IgD-negative memory B cell (primary cell): Measurements from ENCODE around the gene CNST. TPM values are rescaled to one million over a fixed set of nuclear protein-coding genes. Genes with fewer than 3 reads are reported as not detected.
"Not testable (repeated sequence)": the region's sequence is repeated elsewhere in the genome, so short reads cannot be mapped to it uniquely, and the experiment has no call there.

Experiments
- H3K27ac Mint-ChIP-seq, 3 donors: one replicate each; pipeline ENCODE4 v1.8.0; 2020 to 2022; ENCODE audit warnings: mild to moderate bottlenecking in 3 of 3, mixed read lengths in 3 of 3, moderate library complexity in 1 of 3
- H3K27me3 Mint-ChIP-seq: one replicate; pipeline ENCODE4 v1.8.0; 2021; ENCODE audit warnings: mixed read lengths
- H3K36me3 Mint-ChIP-seq: one replicate; pipeline ENCODE4 v1.8.0; 2020; ENCODE audit warnings: mild to moderate bottlenecking, mixed read lengths
- H3K4me1 Mint-ChIP-seq, 3 donors: one replicate each; pipeline ENCODE4 v1.8.0; 2020 to 2022; ENCODE audit warnings: mixed read lengths in 3 of 3, mild to moderate bottlenecking in 1 of 3
- H3K4me3 Mint-ChIP-seq, 4 donors: one replicate each; pipeline ENCODE4 v1.8.0; 2020 to 2022; ENCODE audit warnings: mild to moderate bottlenecking in 4 of 4, mixed read lengths in 4 of 4, moderate library complexity in 3 of 4
- H3K9me3 Mint-ChIP-seq, 3 donors: one replicate each; pipeline ENCODE4 v1.8.0; 2020 to 2021; ENCODE audit warnings: mixed read lengths in 3 of 3, mild to moderate bottlenecking in 1 of 3
- polyA plus RNA-seq: library from polyadenylated mRNA; unstranded; fragments of 300-500 nt; fragmentation: Illumina TruSeq; gene quantifications from one replicate; pipeline ENCODE4 v1.2.3, GENCODE V29; 2021

Gene CNST
- polyA plus RNA-seq, 1 donor from 2014 or later: 51.6 TPM

- Mint-ChIP-seq H3K36me3 (no peaks in the 10 kb centered on the region), H3K4me3 (peak overlapping the region in 3 of 4 donors; percentile 35 to 74 (median 55)), H3K27ac (no peak overlapping the region), H3K9me3 (peaks cover 0 to 7% (median 3%) of the 10 kb centered on the region in 3 donors), H3K27me3 (peaks cover 2% of the 10 kb centered on the region), H3K4me1 (peaks cover 5 to 12% (median 12%) of the 10 kb centered on the region in 3 donors)
These were observed 132.3 kb downstream of the CNST start for GRCh38 chr1:246698466-246699094.

DNA sequence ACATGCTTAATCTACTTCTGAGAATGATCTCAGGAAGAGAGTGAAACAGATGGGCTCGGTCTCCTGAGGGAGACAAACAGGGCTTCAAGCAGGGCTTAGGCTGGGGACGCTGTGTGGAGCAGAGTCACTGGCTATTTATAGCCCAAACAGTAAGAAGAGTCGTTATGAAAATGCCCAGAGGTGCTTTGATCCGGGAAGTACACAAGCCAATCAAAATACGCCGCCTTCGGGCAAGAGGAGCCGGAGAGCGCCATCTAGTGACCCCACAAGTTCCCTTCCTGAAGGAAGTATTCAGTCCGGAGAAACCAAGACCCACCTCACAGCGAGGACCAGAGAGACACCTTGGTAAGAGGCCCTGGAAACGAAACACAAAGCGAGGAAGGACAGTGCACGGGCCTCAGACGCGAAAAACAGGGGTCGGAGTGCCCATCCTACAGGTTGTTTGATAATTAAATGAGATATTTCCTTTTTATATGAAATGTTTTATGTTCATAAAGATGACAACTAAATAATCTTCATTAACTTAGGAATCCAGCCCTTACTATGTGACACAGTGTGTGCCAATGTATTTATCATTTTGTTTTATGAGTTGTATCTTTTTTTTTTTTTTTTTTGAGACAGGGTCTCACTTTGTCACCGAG is 133.0 kb downstream of the CNST start:
- H3K27ac Mint-ChIP-seq: peak overlapping the region in 1 of 3 donors; percentile 11
- peaks cover 5 to 12% (median 12%) of the 10 kb centered on the region in 3 donors for H3K4me1 Mint-ChIP-seq
- H3K9me3 Mint-ChIP-seq: peaks cover 0 to 6% (median 3%) of the 10 kb centered on the region in 3 donors
- peak overlapping the region; percentile 35 to 74 (median 48) for H3K4me3 Mint-ChIP-seq
- peaks cover 7% of the 10 kb centered on the region for H3K27me3 Mint-ChIP-seq
- H3K36me3 Mint-ChIP-seq: no peaks in the 10 kb centered on the region

DNA sequence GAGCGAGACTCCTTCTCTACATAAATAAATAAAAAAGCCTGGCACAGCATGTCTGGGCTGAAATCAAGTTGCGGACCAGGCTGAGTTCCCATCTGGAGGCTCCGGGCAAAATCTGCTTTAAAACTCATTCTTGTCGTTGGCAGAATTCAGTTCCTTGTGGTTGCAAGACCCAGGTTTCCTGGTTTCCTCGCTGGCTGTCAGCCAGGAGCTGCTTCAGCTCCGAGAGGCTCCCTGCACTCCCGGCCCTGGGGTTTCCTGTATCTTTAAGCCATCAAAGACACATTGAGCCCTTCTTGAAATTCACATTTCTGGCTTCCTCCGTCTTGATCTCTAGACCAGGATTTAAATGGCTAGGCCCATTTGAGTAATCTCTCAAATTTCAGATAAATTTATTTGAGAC is 137.3 kb downstream of the CNST start:
- no peaks in the 10 kb centered on the region for H3K36me3 Mint-ChIP-seq
- peaks cover 7% of the 10 kb centered on the region for H3K27me3 Mint-ChIP-seq
- peaks cover 5 to 6% (median 5%) of the 10 kb centered on the region in 3 donors for H3K4me1 Mint-ChIP-seq
- no peaks in the 10 kb centered on the region for H3K9me3 Mint-ChIP-seq
- H3K4me3 Mint-ChIP-seq: no peak overlapping the region
- H3K27ac Mint-ChIP-seq: no peak overlapping the region

- peaks cover 8% of the 10 kb centered on the region for H3K27me3 Mint-ChIP-seq
- H3K4me3 Mint-ChIP-seq: no peak overlapping the region
- peaks cover 2 to 4% (median 4%) of the 10 kb centered on the region in 3 donors for H3K9me3 Mint-ChIP-seq
- H3K36me3 Mint-ChIP-seq: no peaks in the 10 kb centered on the region
- H3K4me1 Mint-ChIP-seq: no peaks in the 10 kb centered on the region
- H3K27ac Mint-ChIP-seq: no peak overlapping the region
These were observed 139.1 kb downstream of the CNST start for GRCh38 chr1:246705368-246705767.

DNA sequence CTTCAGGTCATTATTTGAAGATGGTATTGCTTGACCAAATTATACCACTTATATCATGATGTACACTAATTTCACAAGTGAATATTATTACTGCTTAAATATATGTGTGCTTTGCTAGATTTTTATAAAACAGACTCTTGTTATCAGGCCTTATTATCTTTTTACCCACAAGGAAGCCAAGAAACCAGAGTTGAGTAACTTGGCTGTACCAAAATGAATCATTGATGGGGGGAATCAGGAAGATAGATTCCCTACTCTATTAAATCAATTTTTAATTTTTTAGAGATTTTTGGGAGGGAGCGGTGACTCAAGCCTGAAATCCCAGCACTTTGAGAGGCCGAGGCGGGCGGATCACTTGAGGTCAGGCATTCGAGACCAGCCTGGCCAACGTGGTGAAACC is 141.9 kb downstream of the CNST start:
- peaks cover 4 to 7% (median 6%) of the 10 kb centered on the region in 3 donors for H3K9me3 Mint-ChIP-seq
- no peak overlapping the region for H3K27ac Mint-ChIP-seq
- H3K27me3 Mint-ChIP-seq: peaks cover 17% of the 10 kb centered on the region
- H3K4me1 Mint-ChIP-seq: no peaks in the 10 kb centered on the region
- no peaks in the 10 kb centered on the region for H3K36me3 Mint-ChIP-seq
- H3K4me3 Mint-ChIP-seq: no peak overlapping the region

DNA sequence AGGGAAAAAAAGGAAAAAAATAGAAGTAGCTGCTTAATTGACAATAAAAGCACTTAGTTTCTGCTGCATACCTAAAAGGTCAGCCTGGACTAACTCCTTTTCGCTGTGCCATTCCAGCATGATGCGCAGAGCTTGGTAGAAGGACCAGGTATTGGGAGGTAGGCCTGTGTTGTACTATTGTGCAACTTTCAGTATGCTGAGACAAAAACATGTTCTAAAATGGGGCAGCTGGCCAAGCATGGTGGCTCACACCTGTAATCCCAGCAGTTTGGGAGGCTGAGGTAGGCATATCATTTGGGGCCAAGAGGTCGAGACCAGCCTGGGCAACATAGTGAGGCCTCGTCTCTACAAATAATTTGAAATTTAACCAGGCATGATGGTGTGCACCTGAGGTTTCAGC is 142.9 kb downstream of the CNST start:
- Mint-ChIP-seq H3K4me1 (no peaks in the 10 kb centered on the region), H3K36me3 (no peaks in the 10 kb centered on the region), H3K9me3 (peaks cover 4 to 7% (median 6%) of the 10 kb centered on the region in 3 donors), H3K27me3 (peaks cover 11% of the 10 kb centered on the region), H3K4me3 (no peak overlapping the region), H3K27ac (peak overlapping the region in 1 of 3 donors; percentile 6)

GRCh38 chr1:246709835-246710234 is 143.6 kb downstream of the CNST start:
- Mint-ChIP-seq H3K4me3 (no peak overlapping the region), H3K36me3 (no peaks in the 10 kb centered on the region), H3K4me1 (no peaks in the 10 kb centered on the region), H3K9me3 (peaks cover 4 to 7% (median 6%) of the 10 kb centered on the region in 3 donors), H3K27ac (no peak overlapping the region), H3K27me3 (peaks cover 11% of the 10 kb centered on the region)

DNA sequence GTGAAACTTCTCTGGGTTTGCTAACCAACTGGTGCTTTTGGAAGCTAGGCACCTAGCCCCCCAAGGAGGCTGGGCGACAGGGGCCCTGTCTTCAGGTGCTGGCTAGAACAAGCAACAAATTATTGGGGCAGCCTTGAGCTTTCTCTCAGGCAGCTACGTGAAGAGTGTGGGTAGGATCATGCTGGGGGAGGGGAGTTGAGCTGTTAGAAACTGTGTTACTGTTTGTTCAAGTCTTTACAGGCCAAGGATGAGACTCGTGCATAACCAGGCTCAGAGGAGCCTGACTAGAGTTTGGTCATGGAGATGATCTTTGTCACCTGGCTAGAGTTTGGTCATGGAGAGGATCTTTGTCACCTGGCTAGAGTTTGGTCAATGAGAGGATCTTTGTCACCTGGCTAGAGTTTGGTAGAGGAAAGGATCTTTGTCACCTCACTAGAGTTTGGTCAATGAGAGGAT is 145.3 kb downstream of the CNST start:
- Mint-ChIP-seq H3K9me3 (peaks cover 4 to 7% (median 6%) of the 10 kb centered on the region in 3 donors), H3K4me1 (no peaks in the 10 kb centered on the region), H3K4me3 (no peak overlapping the region)

DNA sequence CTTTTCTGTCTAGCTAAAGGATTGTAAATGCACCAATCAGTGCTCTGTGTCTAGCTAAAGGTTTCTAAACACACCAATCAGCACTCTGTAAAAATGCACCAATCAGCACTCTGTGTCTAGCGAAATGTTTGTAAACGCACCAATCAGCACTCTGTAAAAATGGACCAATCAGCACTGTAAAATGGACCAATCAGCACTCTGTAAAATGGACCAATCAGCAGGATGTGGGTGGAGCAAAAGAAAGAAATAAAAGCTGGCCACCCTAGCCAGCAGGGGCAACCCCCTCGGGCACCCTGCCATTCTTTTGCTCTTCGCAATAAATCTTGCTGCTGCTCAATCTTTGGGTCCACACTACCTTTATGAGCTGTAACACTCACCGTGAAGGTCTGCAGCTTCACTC is 146.2 kb downstream of the CNST start:
- H3K4me1 Mint-ChIP-seq, H3K9me3 Mint-ChIP-seq, H3K4me3 Mint-ChIP-seq, H3K36me3 Mint-ChIP-seq, H3K27ac Mint-ChIP-seq: not testable (repeated sequence)
- peaks cover 11% of the 10 kb centered on the region for H3K27me3 Mint-ChIP-seq

More for the DNA sequence above, 145.3 kb downstream of the CNST start:
- Mint-ChIP-seq H3K36me3 (no peaks in the 10 kb centered on the region), H3K27me3 (peaks cover 11% of the 10 kb centered on the region), H3K27ac (no peak overlapping the region)

Other genes with a start within 250 kb of the CNST start
- 35.9 TPM for gene SMYD3, start 59.2 kb upstream of the CNST start, polyA plus RNA-seq
- 19.1 TPM for gene TFB2M, start 195 bp upstream of the CNST start, polyA plus RNA-seq
- gene SCCPDH, start 158.0 kb downstream of the CNST start, polyA plus RNA-seq: 9.5 TPM